ENCODE results near the gene MCTP1. TPM values are rescaled to one million over a fixed set of nuclear protein-coding genes. Genes with fewer than 3 reads are reported as not detected.

MCTP1 gene
- total and polyA plus RNA-seq, 2 of the 13 experiments (the other 11 are each of a cell fraction or from before 2014, with no cell fraction given) = 0.15 to 0.48 TPM

GRCh38 chr5:94818904-94819303 is 466.0 kb downstream of the MCTP1 start:
- Histone ChIP-seq H3K27me3 (ENCODE audit: control insufficient read depth in 1 of 2, insufficient read depth in 2 of 2, low read length in 2 of 2) (no peaks in the 10 kb centered on the region; a peak in 1 of 5 replicates), H3K9ac (ENCODE audit: insufficient read depth, low read depth, low read length) (no peak overlapping the region), H3K4me2 (ENCODE audit: low read depth, low read length) (no peak overlapping the region), H3K9me3 (ENCODE audit: low read length) (no peaks in the 10 kb centered on the region), H4K20me1 (ENCODE audit: insufficient read depth, low read length) (no peaks in the 10 kb centered on the region), H3K27ac (ENCODE audit: extremely low read length, insufficient read depth, low read length) (no peak overlapping the region), H3K79me2 (ENCODE audit: insufficient read depth, low read length) (no peaks in the 10 kb centered on the region), H3K4me1 (ENCODE audit: insufficient read depth, low read length) (no peaks in the 10 kb centered on the region), H2AFZ (ENCODE audit: low read length) (no peak overlapping the region), H3K36me3 (replicated peaks in 1 of 2; ENCODE audit: control insufficient read depth in 1 of 2, insufficient read depth in 2 of 2, low read length in 2 of 2) (no peaks in the 10 kb centered on the region), H3K4me3 (replicated peaks in 1 of 3; ENCODE audit: insufficient read depth in 1 of 3, low read depth in 2 of 3, low read length in 3 of 3) (no peak overlapping the region)
- DNase-seq (ENCODE audit: low spot score) = no peak
- intact Hi-C loops (cut with micrococcal nuclease; ENCODE audit: unreplicated experiment) (no loop called here), in situ Hi-C loops (cut with HindIII; ENCODE audit: extremely low pct_ligation_motif_present, low pct_unique_long_range_greater_than_20kb) (no loop called here)
- TF ChIP-seq ZNF484 (CRISPR knock-in tag; IDR thresholded peaks at IDR 0.05; ENCODE audit: borderline replicate concordance, low read depth) (no peak), ZNF446 (CRISPR knock-in tag; IDR thresholded peaks at IDR 0.05) (no peak), SMARCC2 (IDR thresholded peaks at IDR 0.05) (no peak), MBNL3 (CRISPR knock-in tag; conservative IDR thresholded peaks at IDR 0.05) (no peak), CBX1 (IDR thresholded peaks at IDR 0.05; ENCODE audit: low read depth) (no peak), CEBPG (CRISPR knock-in tag; IDR thresholded peaks at IDR 0.05) (no peak), ZNF367 (CRISPR knock-in tag; IDR thresholded peaks at IDR 0.05; ENCODE audit: borderline replicate concordance) (no peak), POLR2A (IDR thresholded peaks at IDR 0.05; ENCODE audit: insufficient read depth in 1 of 2, low read depth in 2 of 2, low read length in 2 of 2) (no peak), CSRNP1 (CRISPR knock-in tag; IDR thresholded peaks at IDR 0.05) (no peak), SMAD9 (CRISPR knock-in tag; IDR thresholded peaks at IDR 0.05) (no peak), SIX1 (CRISPR knock-in tag; IDR thresholded peaks at IDR 0.05; ENCODE audit: borderline replicate concordance) (no peak), SYNCRIP (IDR thresholded peaks at IDR 0.05; ENCODE audit: insufficient read depth, low read depth, low read length) (no peak), REPIN1 (CRISPR knock-in tag; IDR thresholded peaks at IDR 0.05; ENCODE audit: borderline replicate concordance, low read depth) (no peak)
- ChIA-PET POLR2A (no interaction called here), CTCF (ENCODE audit: low intra/inter-chr PET ratio, low total read pairs) (no interaction called here)
- 59% methylated on average over 5 of the region's 5 CpGs for WGBS (ENCODE audit: low lambda C conversion rate)
- FAIRE-seq = no peak
- no peak for ATAC-seq
- BruUV-seq (replicated peaks) = no TSS peak
